Measurements from ENCODE around the gene PI4KB. TPM values are rescaled to one million over a fixed set of nuclear protein-coding genes. Genes with fewer than 3 reads are reported as not detected.

Gene PI4KB
- total RNA-seq, 1 experiment from 2014 or later = 44.3 TPM

DNA sequence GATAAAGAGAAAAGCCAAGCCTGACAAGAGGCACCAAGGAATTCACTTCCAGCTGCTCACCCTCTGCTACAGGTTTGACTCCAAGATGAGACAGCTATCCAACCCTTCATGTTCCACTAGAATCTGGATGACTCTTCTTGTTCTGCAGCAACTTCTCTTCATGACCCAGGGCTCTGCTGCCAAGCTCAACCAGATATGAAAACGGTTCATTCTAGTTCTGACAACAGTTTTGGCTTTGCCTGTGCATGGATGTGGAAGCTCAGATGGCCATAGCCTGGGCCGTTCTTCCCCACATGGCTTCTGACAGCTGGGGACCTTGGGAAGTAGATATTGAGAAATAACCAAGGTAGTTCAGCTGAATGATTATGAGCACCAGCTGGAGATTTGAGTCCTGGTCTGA, 13.7 kb downstream of the PI4KB start:
- CTCF ChIA-PET = interaction anchor here (0.6 kb wide), 1 partner anchor 56 kb away, joined by 3 read pairs; no protein-coding TSS in a partner anchor
- Histone ChIP-seq H3K4me1 (replicated peaks; ENCODE audit: insufficient read depth) (peaks cover 21% of the 10 kb centered on the region), H3K27me3 (ENCODE audit: insufficient read depth, low read depth) (no peaks in the 10 kb centered on the region), H3K27ac (no peak overlapping the region), H3K9me2 (ENCODE audit: insufficient read depth) (no peaks in the 10 kb centered on the region), H3K4me2 (no peak overlapping the region), H2AFZ (no peak overlapping the region), H3K79me2 (ENCODE audit: low read depth) (peaks cover 15% of the 10 kb centered on the region), H3K36me3 (ENCODE audit: low read depth) (peaks cover 11% of the 10 kb centered on the region; the same call in 1 of the 2 replicates), H3F3A (ENCODE audit: insufficient read depth, low read depth) (peaks cover 17% of the 10 kb centered on the region), H3K4me3 (no peak overlapping the region), H3K9me3 (ENCODE audit: insufficient read depth, low read depth) (no peaks in the 10 kb centered on the region), H4K20me1 (ENCODE audit: insufficient read depth) (peaks cover 20% of the 10 kb centered on the region)
- TF ChIP-seq EZH2 (IDR thresholded peaks at IDR 0.05; ENCODE audit: low read depth) = no peak
- TF ChIP-seq, protein P1, sequence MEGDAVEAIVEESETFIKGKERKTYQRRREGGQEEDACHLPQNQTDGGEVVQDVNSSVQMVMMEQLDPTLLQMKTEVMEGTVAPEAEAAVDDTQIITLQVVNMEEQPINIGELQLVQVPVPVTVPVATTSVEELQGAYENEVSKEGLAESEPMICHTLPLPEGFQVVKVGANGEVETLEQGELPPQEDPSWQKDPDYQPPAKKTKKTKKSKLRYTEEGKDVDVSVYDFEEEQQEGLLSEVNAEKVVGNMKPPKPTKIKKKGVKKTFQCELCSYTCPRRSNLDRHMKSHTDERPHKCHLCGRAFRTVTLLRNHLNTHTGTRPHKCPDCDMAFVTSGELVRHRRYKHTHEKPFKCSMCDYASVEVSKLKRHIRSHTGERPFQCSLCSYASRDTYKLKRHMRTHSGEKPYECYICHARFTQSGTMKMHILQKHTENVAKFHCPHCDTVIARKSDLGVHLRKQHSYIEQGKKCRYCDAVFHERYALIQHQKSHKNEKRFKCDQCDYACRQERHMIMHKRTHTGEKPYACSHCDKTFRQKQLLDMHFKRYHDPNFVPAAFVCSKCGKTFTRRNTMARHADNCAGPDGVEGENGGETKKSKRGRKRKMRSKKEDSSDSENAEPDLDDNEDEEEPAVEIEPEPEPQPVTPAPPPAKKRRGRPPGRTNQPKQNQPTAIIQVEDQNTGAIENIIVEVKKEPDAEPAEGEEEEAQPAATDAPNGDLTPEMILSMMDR (conservative IDR thresholded peaks at IDR 0.05) = no peak
- DNase-seq = no peak
- intact Hi-C loops (cut with micrococcal nuclease; ENCODE audit: unreplicated experiment) = no loop called here
- POLR2A ChIA-PET (ENCODE audit: unreplicated experiment) = interaction anchor here (0.5 kb wide), 1 partner anchor 20 kb away, joined by 6 read pairs; no protein-coding TSS in a partner anchor
- no TSS peak for BruUV-seq (replicated peaks)

DNA sequence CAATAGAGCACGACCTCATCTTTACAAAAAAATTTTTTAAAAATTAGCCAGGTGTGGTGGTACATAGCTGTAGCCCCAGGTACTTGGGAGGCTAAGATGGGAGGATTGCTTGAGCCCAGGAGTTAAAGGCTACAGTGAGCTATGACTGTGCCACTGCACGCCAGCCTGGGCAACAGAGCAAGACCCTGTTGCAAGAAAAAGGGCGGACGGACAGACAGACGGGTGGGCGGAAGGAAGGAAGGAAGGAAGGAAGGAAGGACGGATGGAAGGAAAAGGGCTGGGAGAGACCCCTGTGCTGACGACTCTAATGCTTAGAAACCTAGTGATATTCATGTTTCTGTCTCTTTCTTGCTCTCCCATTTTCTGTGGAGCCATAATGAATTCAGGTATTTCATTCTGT, 14.4 kb downstream of the PI4KB start:
- Histone ChIP-seq H3K4me1 (replicated peaks; ENCODE audit: insufficient read depth) (peaks cover 21% of the 10 kb centered on the region), H3K9me2 (ENCODE audit: insufficient read depth) (no peaks in the 10 kb centered on the region), H3K79me2 (ENCODE audit: low read depth) (peaks cover 15% of the 10 kb centered on the region), H3F3A (ENCODE audit: insufficient read depth, low read depth) (peaks cover 17% of the 10 kb centered on the region), H3K27ac (peak overlapping the region; percentile 88; the same call in 1 of the 2 replicates), H3K9me3 (ENCODE audit: insufficient read depth, low read depth) (no peaks in the 10 kb centered on the region), H3K27me3 (ENCODE audit: insufficient read depth, low read depth) (no peaks in the 10 kb centered on the region), H3K4me2 (no peak overlapping the region), H3K36me3 (ENCODE audit: low read depth) (peaks cover 10% of the 10 kb centered on the region; the same call in 1 of the 2 replicates), H4K20me1 (ENCODE audit: insufficient read depth) (peaks cover 20% of the 10 kb centered on the region), H2AFZ (no peak overlapping the region), H3K4me3 (no peak overlapping the region)
- ChIA-PET CTCF (interaction anchor here (0.6 kb wide), 1 partner anchor 55 kb away, joined by 3 read pairs; no protein-coding TSS in a partner anchor), POLR2A (ENCODE audit: unreplicated experiment) (no interaction called here)
- intact Hi-C loops (cut with micrococcal nuclease; ENCODE audit: unreplicated experiment) = no loop called here
- no peak for DNase-seq
- TF ChIP-seq, protein P1 (conservative IDR thresholded peaks at IDR 0.05) = no peak
- no peak for TF ChIP-seq EZH2 (IDR thresholded peaks at IDR 0.05; ENCODE audit: low read depth)
- BruUV-seq (replicated peaks) = no TSS peak

DNA sequence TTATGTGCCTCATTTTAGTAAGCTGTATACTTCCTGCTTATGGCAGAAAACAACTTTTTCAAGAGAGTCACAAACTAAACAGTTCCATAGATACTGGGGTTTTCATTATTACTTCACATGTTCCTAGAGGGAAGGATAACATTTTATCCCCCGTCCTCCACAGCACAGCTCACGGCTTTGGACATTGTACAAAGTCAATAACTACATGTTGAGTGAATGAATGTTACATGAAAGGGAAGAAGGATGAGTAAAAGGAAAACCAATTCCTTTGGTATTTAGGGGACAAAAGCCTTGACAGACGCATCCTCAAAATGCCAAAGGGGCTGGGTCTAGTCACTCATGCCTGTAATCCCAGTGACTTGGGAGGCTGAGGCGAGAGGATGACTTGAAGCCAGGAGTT, 14.8 kb downstream of the PI4KB start:
- no peaks in the 10 kb centered on the region for H3K9me3 ChIP-seq (ENCODE audit: insufficient read depth, low read depth)
- H3K27me3 ChIP-seq (ENCODE audit: insufficient read depth, low read depth) = no peaks in the 10 kb centered on the region
- peaks cover 6% of the 10 kb centered on the region; the same call in 1 of the 2 replicates for H3K36me3 ChIP-seq (ENCODE audit: low read depth)
- peak overlapping the region; percentile 62 for H3K4me2 ChIP-seq
- peaks cover 21% of the 10 kb centered on the region for H3K4me1 ChIP-seq (replicated peaks; ENCODE audit: insufficient read depth)
- CTCF ChIA-PET = interaction anchor here (0.5 kb wide), 1 partner anchor 83 kb away, joined by 6 read pairs; no protein-coding TSS in a partner anchor
- peak overlapping the region; percentile 88 for H3K27ac ChIP-seq
- peaks cover 15% of the 10 kb centered on the region for H3K79me2 ChIP-seq (ENCODE audit: low read depth)
- H3K9me2 ChIP-seq (ENCODE audit: insufficient read depth) = no peaks in the 10 kb centered on the region
- intact Hi-C loops (cut with micrococcal nuclease; ENCODE audit: unreplicated experiment) = no loop called here
- no peak for TF ChIP-seq EZH2 (IDR thresholded peaks at IDR 0.05; ENCODE audit: low read depth)
- TF ChIP-seq, protein P1 (conservative IDR thresholded peaks at IDR 0.05) = no peak
- no peak for DNase-seq
- no peak overlapping the region for H3K4me3 ChIP-seq
- peaks cover 17% of the 10 kb centered on the region for H3F3A ChIP-seq (ENCODE audit: insufficient read depth, low read depth)
- no peak overlapping the region for H2AFZ ChIP-seq
- no TSS peak for BruUV-seq (replicated peaks)
- POLR2A ChIA-PET (ENCODE audit: unreplicated experiment) = no interaction called here
- H4K20me1 ChIP-seq (ENCODE audit: insufficient read depth) = peaks cover 20% of the 10 kb centered on the region

Measured in PC-9 (cell line).